ENCODE data around the gene OR51B4. TPM values are rescaled to one million over a fixed set of nuclear protein-coding genes. Genes with fewer than 3 reads are reported as not detected.

OR51B4 gene
- total and polyA plus RNA-seq, 9 of the 15 experiments (the other 6 are each of a cell fraction or from before 2014, with no cell fraction given): 17.1 to 64.6 (median 39.9) TPM

DNA sequence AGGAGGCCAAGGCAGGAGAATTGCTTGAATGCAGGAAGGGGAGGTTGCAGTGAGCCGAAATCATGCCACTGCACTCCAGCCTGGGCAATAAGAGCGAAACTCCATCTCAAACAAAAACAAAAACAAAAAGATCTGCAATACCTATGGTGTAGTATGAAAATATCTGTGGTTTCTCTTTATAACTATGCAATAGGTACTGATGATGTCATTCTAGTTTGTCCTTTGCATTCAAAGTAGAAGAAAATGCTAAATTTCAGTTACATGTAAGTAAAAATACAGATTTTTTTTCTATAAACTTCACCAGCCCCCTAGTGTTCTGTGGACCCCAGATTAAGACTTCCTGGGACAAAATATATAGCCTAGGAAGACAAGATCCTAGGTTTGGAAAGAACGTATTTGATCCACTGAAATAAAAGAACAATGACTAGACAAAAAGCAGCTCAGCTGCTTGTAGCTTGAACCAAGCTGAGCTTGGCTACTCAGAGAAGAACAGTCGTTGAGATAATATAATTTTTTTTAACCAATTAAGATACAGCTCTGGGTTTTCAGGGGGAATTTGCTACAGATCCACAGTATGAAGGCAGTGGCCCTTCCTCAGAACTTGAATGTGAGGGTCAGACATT lies 29.2 kb downstream of the OR51B4 start (continued):
- peak; percentile 94 for TF ChIP-seq MAFG (tag; conservative IDR thresholded peaks at IDR 0.05)
- TF ChIP-seq HDAC8 (tag; IDR thresholded peaks at IDR 0.05): no peak
- TF ChIP-seq MAFF (IDR thresholded peaks at IDR 0.05; ENCODE audit: low read length): peak; percentile 82
- no peak for TF ChIP-seq PURB (CRISPR knock-in tag; IDR thresholded peaks at IDR 0.05; ENCODE audit: low read depth)
- no peak for TF ChIP-seq CBX8 (IDR thresholded peaks at IDR 0.05; ENCODE audit: borderline replicate concordance, extremely low read depth, low read depth, low read length, poor library complexity, severe bottlenecking)
- TF ChIP-seq RNF2 (IDR thresholded peaks at IDR 0.05): no peak
- TF ChIP-seq SMARCA4 (IDR thresholded peaks at IDR 0.05): peak; percentile 33; the same call in 1 of the 2 replicates
- TF ChIP-seq ARNT (IDR thresholded peaks at IDR 0.05): no peak
- peak; percentile 67; the same call in 1 of the 2 replicates for TF ChIP-seq BACH1 (tag; IDR thresholded peaks at IDR 0.05)
- TF ChIP-seq HDGF (IDR thresholded peaks at IDR 0.05): no peak
- TF ChIP-seq MED1 (CRISPR knock-in tag; IDR thresholded peaks at IDR 0.05; ENCODE audit: borderline replicate concordance): no peak
- 0 out of 2 replicates have a peak, but pooled peaks have one; percentile 15 for TF ChIP-seq SMARCA5 (IDR thresholded peaks at IDR 0.05)
- TF ChIP-seq KDM2B (CRISPR knock-in tag; IDR thresholded peaks at IDR 0.05): no peak
- TF ChIP-seq MIER1 (IDR thresholded peaks at IDR 0.05; ENCODE audit: low read depth): no peak
- peak; percentile 85 for TF ChIP-seq NFE2L1 (tag; IDR thresholded peaks at IDR 0.05; ENCODE audit: borderline replicate concordance, low read depth)
- TF ChIP-seq DMBX1 (CRISPR knock-in tag; IDR thresholded peaks at IDR 0.05; ENCODE audit: borderline replicate concordance): 0 out of 2 replicates have a peak, but pooled peaks have one; percentile 38
- TF ChIP-seq, protein P1, sequence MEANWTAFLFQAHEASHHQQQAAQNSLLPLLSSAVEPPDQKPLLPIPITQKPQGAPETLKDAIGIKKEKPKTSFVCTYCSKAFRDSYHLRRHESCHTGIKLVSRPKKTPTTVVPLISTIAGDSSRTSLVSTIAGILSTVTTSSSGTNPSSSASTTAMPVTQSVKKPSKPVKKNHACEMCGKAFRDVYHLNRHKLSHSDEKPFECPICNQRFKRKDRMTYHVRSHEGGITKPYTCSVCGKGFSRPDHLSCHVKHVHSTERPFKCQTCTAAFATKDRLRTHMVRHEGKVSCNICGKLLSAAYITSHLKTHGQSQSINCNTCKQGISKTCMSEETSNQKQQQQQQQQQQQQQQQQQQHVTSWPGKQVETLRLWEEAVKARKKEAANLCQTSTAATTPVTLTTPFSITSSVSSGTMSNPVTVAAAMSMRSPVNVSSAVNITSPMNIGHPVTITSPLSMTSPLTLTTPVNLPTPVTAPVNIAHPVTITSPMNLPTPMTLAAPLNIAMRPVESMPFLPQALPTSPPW (CRISPR knock-in tag; IDR thresholded peaks at IDR 0.05): no peak; the same call in 1 of the 2 replicates
- TF ChIP-seq, protein P2, sequence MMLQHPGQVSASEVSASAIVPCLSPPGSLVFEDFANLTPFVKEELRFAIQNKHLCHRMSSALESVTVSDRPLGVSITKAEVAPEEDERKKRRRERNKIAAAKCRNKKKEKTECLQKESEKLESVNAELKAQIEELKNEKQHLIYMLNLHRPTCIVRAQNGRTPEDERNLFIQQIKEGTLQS (IDR thresholded peaks at IDR 0.05): peak; percentile 96
- TF ChIP-seq, protein P2 (CRISPR knock-in tag; conservative IDR thresholded peaks at IDR 0.05): no peak
- TF ChIP-seq STAT5B (CRISPR knock-in tag; IDR thresholded peaks at IDR 0.05): no peak
- no peak for TF ChIP-seq NR2C2 (CRISPR knock-in tag; IDR thresholded peaks at IDR 0.05)
- peak; percentile 29; the same call in 1 of the 2 replicates for TF ChIP-seq NR2C2 (tag; IDR thresholded peaks at IDR 0.05)
- TF ChIP-seq JUND (IDR thresholded peaks at IDR 0.05; ENCODE audit: borderline replicate concordance, low read depth, low read length): peak; percentile 31; the same call in 1 of the 2 replicates
- TF ChIP-seq JUND (tag; IDR thresholded peaks at IDR 0.05; ENCODE audit: borderline replicate concordance, low read depth, low read length): peak; percentile 52; the same call in 2 of the 3 replicates
- TF ChIP-seq HIVEP1 (CRISPR knock-in tag; IDR thresholded peaks at IDR 0.05): no peak
- no peak for TF ChIP-seq KLF16 (IDR thresholded peaks at IDR 0.05)
- TF ChIP-seq ATF7 (IDR thresholded peaks at IDR 0.05): peak; percentile 87
- TF ChIP-seq ZNF311 (CRISPR knock-in tag; IDR thresholded peaks at IDR 0.05): no peak
- 0 out of 2 replicates have a peak, but pooled peaks have one; percentile 18 for TF ChIP-seq SMAD4 (CRISPR knock-in tag; conservative IDR thresholded peaks at IDR 0.05)
- TF ChIP-seq RCOR1 (IDR thresholded peaks at IDR 0.05; ENCODE audit: borderline replicate concordance in 1 of 2, low read depth in 2 of 2, low read length in 2 of 2): no peak
- no peak for TF ChIP-seq ZNF253 (CRISPR knock-in tag; conservative IDR thresholded peaks at IDR 0.05)
